HUES6 (cell line): ENCODE measurements around the gene GALNT9.
A peak's percentile ranks its signal among the peaks of the same experiment; 100 is the strongest.

Experiments
- H3K27ac ChIP-seq: 2 replicates; pipeline ENCODE4 v1.7.0; 2013; ENCODE audit warnings: low read depth, mild to moderate bottlenecking, low read length, inconsistent platforms
- H3K27me3 ChIP-seq: 2 replicates; pipeline ENCODE4 v1.6.1; 2013; ENCODE audit warnings: low read length; ENCODE audit not compliant: control insufficient read depth, insufficient read depth
- H3K36me3 ChIP-seq: 2 replicates; pipeline ENCODE4 v1.6.1; 2013; ENCODE audit warnings: low read length; ENCODE audit not compliant: control insufficient read depth, insufficient read depth
- H3K4me1 ChIP-seq: 2 replicates; pipeline ENCODE4 v1.6.1; 2013; ENCODE audit warnings: low read length; ENCODE audit not compliant: control insufficient read depth, insufficient read depth
- H3K4me3 ChIP-seq: 2 replicates; pipeline ENCODE4 v1.5.1; 2013; ENCODE audit warnings: low read depth, low read length
- H3K9ac ChIP-seq: one replicate; pipeline ENCODE4 v1.6.1; 2013; ENCODE audit warnings: mild to moderate bottlenecking, low read length
- H3K9me3 ChIP-seq: 2 replicates; pipeline ENCODE4 v1.6.1; 2013; ENCODE audit warnings: low read depth, low read length; ENCODE audit not compliant: control insufficient read depth, insufficient read depth

The GALNT9 gene

GRCh38 chr12:132333273-132333672 lies 3.9 kb upstream of the GALNT9 start:
- H3K4me1 ChIP-seq, result no peaks in the 10 kb centered on the region
- peaks cover 94% of the 10 kb centered on the region for H3K27me3 ChIP-seq
- no peak overlapping the region for H3K4me3 ChIP-seq
- H3K9ac ChIP-seq, result no peak overlapping the region
- H3K9me3 ChIP-seq, result no peaks in the 10 kb centered on the region
- H3K27ac ChIP-seq, result no peak overlapping the region
- no peaks in the 10 kb centered on the region for H3K36me3 ChIP-seq

- no peak overlapping the region for H3K4me3 ChIP-seq
- no peaks in the 10 kb centered on the region for H3K9me3 ChIP-seq
- H3K4me1 ChIP-seq, result peaks cover 10% of the 10 kb centered on the region; the same call in 1 of the 2 replicates
- no peak overlapping the region for H3K9ac ChIP-seq
- H3K36me3 ChIP-seq, result no peaks in the 10 kb centered on the region
- H3K27ac ChIP-seq, result no peak overlapping the region
- peaks cover 94% of the 10 kb centered on the region for H3K27me3 ChIP-seq
These were observed 1.1 kb upstream of the GALNT9 start for GRCh38 chr12:132330549-132330881.

DNA sequence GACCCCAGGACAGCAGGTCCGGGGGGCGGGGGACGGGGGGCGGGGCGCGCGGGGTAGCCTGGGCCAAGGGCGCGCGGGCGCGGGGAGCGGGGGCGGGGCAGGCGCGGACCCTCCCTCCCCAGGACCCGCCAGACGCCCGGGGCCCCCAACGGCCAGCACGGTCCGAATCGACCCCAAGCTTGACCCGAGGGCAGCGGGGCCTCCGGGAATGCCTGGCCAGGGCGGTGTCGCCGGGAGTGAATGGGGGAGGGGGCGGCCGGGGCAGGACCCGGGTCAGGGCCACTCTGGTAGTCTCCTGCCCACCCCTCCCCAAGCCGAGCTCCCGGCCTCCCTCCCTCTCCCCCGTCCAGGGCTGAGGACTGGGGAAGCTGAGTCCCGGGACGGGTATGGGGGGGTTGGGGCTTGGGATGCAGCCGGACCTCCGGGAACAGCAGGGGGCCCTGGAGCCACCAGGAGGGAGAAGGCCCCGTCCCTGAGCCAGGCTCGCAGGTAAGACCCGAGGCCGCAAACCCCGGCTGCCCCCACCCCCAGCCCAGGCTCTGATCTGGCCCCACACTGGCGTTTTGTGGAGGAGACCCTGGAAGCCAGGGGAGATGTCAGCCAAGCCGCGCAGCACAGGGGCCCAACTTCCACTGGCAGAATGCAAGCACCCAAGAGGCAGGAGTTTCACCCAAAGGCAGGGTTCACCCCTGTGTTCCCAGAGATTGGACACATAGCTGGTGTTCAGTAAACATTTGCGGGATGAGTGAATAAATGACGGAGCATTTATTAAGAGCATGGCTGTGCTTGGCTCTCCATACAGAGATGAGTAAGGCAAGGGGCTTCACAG lies 545 bp upstream of the GALNT9 start:
- Histone ChIP-seq H3K4me1 (peaks cover 10% of the 10 kb centered on the region; the same call in 1 of the 2 replicates), H3K9ac (no peak overlapping the region), H3K27me3 (peaks cover 94% of the 10 kb centered on the region), H3K27ac (no peak overlapping the region), H3K9me3 (no peaks in the 10 kb centered on the region), H3K36me3 (no peaks in the 10 kb centered on the region), H3K4me3 (0 out of 2 replicates have a peak overlapping the region, but pooled peaks have one; percentile 33)

GRCh38 chr12:132328282-132329029 lies 933 bp downstream of the GALNT9 start:
- Histone ChIP-seq H3K27ac (no peak overlapping the region), H3K4me1 (peaks cover 10% of the 10 kb centered on the region; the same call in 1 of the 2 replicates), H3K36me3 (no peaks in the 10 kb centered on the region), H3K9me3 (no peaks in the 10 kb centered on the region), H3K27me3 (peaks cover 94% of the 10 kb centered on the region), H3K9ac (no peak overlapping the region), H3K4me3 (peak overlapping the region; percentile 37; the same call in 1 of the 2 replicates)

- Histone ChIP-seq H3K9ac (no peak overlapping the region), H3K4me1 (peaks cover 14% of the 10 kb centered on the region; the same call in 1 of the 2 replicates), H3K9me3 (no peaks in the 10 kb centered on the region), H3K27ac (no peak overlapping the region), H3K27me3 (peaks cover 94% of the 10 kb centered on the region), H3K4me3 (no peak overlapping the region), H3K36me3 (no peaks in the 10 kb centered on the region)
These were observed 1.8 kb downstream of the GALNT9 start for GRCh38 chr12:132327336-132328171.

DNA sequence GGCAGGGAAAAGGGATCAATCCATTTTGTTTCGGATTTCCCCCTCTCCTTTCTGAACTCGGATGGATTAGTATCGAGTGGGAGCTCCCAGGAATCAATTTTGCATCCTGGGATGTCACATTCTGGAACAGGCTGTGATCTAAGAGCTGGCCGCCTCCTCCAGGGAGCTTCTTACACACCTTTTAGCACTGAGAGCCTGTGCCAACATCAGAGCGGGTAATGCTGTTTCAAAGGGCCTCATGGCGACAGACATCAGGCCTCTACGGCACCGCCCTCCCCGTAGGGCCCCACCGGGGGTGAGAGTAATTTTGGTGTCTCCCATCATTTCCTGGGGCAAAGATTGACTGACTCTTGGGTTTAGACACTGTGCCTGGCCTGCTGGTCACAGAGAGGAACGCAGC lies 2.7 kb downstream of the GALNT9 start:
- Histone ChIP-seq H3K36me3 (no peaks in the 10 kb centered on the region), H3K9me3 (no peaks in the 10 kb centered on the region), H3K9ac (no peak overlapping the region), H3K27me3 (peaks cover 93% of the 10 kb centered on the region), H3K27ac (no peak overlapping the region), H3K4me1 (peaks cover 14% of the 10 kb centered on the region; the same call in 1 of the 2 replicates), H3K4me3 (no peak overlapping the region)

GRCh38 chr12:132325733-132326130 lies 3.7 kb downstream of the GALNT9 start:
- Histone ChIP-seq H3K9me3 (no peaks in the 10 kb centered on the region), H3K4me1 (peaks cover 14% of the 10 kb centered on the region; the same call in 1 of the 2 replicates), H3K4me3 (no peak overlapping the region), H3K36me3 (no peaks in the 10 kb centered on the region), H3K9ac (no peak overlapping the region), H3K27me3 (peaks cover 90% of the 10 kb centered on the region), H3K27ac (no peak overlapping the region)

GRCh38 chr12:132324841-132325732 lies 4.3 kb downstream of the GALNT9 start:
- Histone ChIP-seq H3K9me3 (no peaks in the 10 kb centered on the region), H3K4me3 (no peak overlapping the region), H3K9ac (no peak overlapping the region), H3K36me3 (no peaks in the 10 kb centered on the region), H3K27me3 (peaks cover 89% of the 10 kb centered on the region), H3K27ac (no peak overlapping the region), H3K4me1 (peaks cover 14% of the 10 kb centered on the region; the same call in 1 of the 2 replicates)

DNA sequence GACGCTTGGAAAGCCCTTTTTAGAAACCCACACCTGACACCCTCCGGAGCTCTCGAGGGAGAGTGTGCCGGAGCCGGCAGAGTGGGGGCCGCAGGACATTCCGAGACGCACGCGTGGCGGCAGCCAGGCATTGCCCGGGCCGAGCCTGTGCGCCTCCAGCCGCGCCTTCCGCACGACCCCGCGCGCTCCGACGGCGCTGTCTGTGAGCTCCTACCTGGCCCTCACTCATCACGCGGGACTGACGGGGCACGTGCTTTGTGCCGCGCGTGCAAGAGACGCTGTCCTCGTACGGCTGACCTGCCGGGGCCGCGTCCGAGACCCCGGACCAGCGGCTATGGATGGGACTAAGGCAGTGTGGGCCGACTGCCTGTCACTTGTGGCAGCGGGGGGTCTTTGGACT lies 5.2 kb downstream of the GALNT9 start:
- H3K4me3 ChIP-seq, result no peak overlapping the region
- H3K9me3 ChIP-seq, result no peaks in the 10 kb centered on the region
- H3K4me1 ChIP-seq, result peaks cover 14% of the 10 kb centered on the region; the same call in 1 of the 2 replicates
- no peaks in the 10 kb centered on the region for H3K36me3 ChIP-seq
- no peak overlapping the region for H3K9ac ChIP-seq
- peaks cover 94% of the 10 kb centered on the region for H3K27me3 ChIP-seq
- no peak overlapping the region for H3K27ac ChIP-seq
